ENCODE measurements around the gene ABTB2. TPM values are rescaled to one million over a fixed set of nuclear protein-coding genes. Genes with fewer than 3 reads are reported as not detected.

ABTB2 gene
- total RNA-seq, 1 donor from 2014 or later = 3.2 TPM

DNA sequence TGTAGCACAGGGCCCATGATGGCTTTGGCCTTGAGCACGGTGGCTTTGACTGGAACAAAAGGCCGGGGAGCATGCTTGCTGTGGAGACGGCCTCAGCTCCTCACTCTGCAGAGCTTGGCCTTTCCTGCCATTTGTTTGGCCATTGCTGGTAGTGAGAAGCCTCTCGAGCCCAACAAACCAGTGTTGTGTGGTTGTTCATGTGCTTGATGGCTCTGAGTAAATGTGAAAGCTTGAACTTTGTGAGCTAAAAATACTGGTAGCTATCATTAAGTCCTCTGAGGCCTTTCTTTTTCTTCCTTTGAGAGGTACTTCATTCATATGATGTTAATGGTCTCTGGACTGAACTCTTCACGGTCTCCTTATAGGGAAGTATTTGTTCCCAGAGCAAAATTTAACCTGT lies 212.7 kb downstream of the ABTB2 start:
- ATAC-seq (no peak), DNase-seq (no peak)
- no peaks in the 10 kb centered on the region for H3K27me3 ChIP-seq
- no peak overlapping the region for H3K4me3 ChIP-seq
- H3K4me1 ChIP-seq = no peaks in the 10 kb centered on the region
- TF ChIP-seq, protein P1, sequence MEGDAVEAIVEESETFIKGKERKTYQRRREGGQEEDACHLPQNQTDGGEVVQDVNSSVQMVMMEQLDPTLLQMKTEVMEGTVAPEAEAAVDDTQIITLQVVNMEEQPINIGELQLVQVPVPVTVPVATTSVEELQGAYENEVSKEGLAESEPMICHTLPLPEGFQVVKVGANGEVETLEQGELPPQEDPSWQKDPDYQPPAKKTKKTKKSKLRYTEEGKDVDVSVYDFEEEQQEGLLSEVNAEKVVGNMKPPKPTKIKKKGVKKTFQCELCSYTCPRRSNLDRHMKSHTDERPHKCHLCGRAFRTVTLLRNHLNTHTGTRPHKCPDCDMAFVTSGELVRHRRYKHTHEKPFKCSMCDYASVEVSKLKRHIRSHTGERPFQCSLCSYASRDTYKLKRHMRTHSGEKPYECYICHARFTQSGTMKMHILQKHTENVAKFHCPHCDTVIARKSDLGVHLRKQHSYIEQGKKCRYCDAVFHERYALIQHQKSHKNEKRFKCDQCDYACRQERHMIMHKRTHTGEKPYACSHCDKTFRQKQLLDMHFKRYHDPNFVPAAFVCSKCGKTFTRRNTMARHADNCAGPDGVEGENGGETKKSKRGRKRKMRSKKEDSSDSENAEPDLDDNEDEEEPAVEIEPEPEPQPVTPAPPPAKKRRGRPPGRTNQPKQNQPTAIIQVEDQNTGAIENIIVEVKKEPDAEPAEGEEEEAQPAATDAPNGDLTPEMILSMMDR (IDR thresholded peaks at IDR 0.05) = no peak
- H3K9me3 ChIP-seq = no peaks in the 10 kb centered on the region
- no peak overlapping the region for H3K27ac ChIP-seq
- H3K36me3 ChIP-seq = peaks cover 94% of the 10 kb centered on the region
- intact Hi-C loops (cut with DNase I) = no loop called here

DNA sequence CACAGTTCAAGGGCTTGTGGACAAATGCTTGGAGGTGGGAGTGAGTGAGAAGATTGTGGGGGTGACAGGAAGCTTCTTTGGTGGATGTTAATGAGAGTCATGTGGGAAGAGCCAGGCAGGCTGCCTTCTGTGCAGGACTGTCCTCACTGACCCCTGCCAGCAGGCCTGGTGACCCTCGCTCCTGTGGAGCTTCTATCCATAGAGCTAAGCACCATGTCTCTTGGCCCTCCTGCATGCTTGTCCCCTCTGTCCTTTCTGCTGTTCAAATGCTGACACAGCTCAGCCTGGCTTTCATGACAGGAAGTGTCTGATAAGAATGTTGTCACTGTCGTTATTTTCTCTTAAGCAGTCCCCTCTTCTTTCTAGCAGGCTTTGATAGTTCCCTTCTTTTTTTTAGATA lies 214.8 kb downstream of the ABTB2 start:
- H3K4me3 ChIP-seq = no peak overlapping the region
- DNase-seq = no peak
- H3K4me1 ChIP-seq = no peaks in the 10 kb centered on the region
- H3K9me3 ChIP-seq = no peaks in the 10 kb centered on the region
- TF ChIP-seq, protein P1 (IDR thresholded peaks at IDR 0.05) = no peak
- H3K27ac ChIP-seq = no peak overlapping the region
- no peaks in the 10 kb centered on the region for H3K27me3 ChIP-seq
- intact Hi-C loops (cut with DNase I) = no loop called here
- no peak for ATAC-seq
- peaks cover 97% of the 10 kb centered on the region for H3K36me3 ChIP-seq

DNA sequence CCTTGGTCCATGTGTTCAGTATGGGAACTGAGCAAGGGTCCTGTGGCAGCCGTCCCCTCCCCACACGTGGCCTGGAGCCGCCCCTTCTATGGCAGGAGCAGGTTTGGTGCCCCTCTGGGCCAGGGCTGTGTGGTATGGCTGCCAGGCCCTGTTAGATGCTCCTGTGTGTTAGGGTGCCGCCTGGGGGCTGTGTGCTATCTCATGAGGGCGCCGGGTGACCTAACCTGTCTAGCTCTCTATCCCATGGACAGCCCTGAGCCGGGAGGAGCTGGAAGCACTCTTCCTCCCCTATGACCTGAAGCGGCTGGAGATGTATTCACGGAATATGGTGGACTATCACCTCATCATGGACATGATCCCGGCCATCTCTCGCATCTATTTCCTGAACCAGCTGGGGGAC lies 217.7 kb downstream of the ABTB2 start:
- Histone ChIP-seq H3K27me3 (no peaks in the 10 kb centered on the region), H3K4me1 (no peaks in the 10 kb centered on the region), H3K27ac (no peak overlapping the region), H3K9me3 (no peaks in the 10 kb centered on the region), H3K36me3 (peaks cover 99% of the 10 kb centered on the region), H3K4me3 (no peak overlapping the region)
- intact Hi-C loops (cut with DNase I) = no loop called here
- DNase-seq (no peak), ATAC-seq (peak; percentile 20)
- TF ChIP-seq, protein P1 (IDR thresholded peaks at IDR 0.05) = no peak

DNA sequence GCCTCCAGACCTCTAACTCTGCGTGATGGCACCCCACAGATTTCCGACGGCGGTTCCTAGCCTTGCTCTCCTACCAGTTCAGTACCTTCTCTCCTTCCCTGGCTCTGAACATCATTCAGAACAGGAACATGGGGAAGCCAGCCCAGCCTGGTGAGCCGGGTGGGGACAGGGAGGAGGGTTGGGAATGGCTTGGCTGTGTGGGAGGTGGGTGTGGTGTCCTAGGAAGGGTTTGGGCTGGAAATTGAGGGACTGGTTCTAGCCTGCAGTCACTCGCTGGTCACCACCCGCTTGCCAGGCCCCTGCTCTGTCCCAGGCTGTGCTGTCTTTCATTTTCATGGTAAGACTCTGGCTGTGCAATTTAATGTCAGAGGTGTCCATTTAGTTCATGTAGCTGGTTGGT lies 218.5 kb downstream of the ABTB2 start:
- Histone ChIP-seq H3K9me3 (no peaks in the 10 kb centered on the region), H3K4me1 (no peaks in the 10 kb centered on the region), H3K36me3 (peaks cover 98% of the 10 kb centered on the region), H3K4me3 (no peak overlapping the region), H3K27me3 (no peaks in the 10 kb centered on the region), H3K27ac (no peak overlapping the region)
- TF ChIP-seq, protein P1 (IDR thresholded peaks at IDR 0.05) = no peak
- intact Hi-C loops (cut with DNase I) = no loop called here
- ATAC-seq (no peak), DNase-seq (no peak)

DNA sequence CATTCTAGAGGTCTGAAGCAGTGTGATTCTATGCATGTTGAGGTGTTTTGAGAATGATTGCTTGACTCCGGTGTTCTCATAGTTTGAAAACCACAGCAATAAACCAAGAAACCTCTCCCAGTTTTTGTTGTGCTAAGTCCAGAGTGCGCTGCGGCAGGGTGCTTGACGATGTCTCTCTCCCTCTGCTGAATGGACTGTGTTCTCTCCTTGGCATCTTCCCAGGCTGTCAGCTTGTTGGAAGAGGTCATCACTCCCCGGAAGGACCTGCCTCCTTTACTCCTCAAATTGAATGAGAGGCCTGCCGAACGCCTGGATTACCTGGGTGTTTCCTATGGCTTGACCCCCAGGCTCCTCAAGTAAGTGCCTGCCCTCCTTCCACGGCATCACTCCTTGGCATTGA lies 221.4 kb downstream of the ABTB2 start:
- ATAC-seq = no peak
- no peak for DNase-seq

More for the DNA sequence above, 221.4 kb downstream of the ABTB2 start:
- no peaks in the 10 kb centered on the region for H3K4me1 ChIP-seq
- TF ChIP-seq, protein P1 (IDR thresholded peaks at IDR 0.05) = no peak
- H3K9me3 ChIP-seq = no peaks in the 10 kb centered on the region
- H3K4me3 ChIP-seq = no peak overlapping the region
- no peak overlapping the region for H3K27ac ChIP-seq
- H3K36me3 ChIP-seq = peaks cover 98% of the 10 kb centered on the region
- H3K27me3 ChIP-seq = no peaks in the 10 kb centered on the region
- intact Hi-C loops (cut with DNase I) = no loop called here
